Left renal cortex interstitium (tissue), 4 donors: ENCODE data around the gene MRPS18A. TPM values are rescaled to one million over a fixed set of nuclear protein-coding genes. Genes with fewer than 3 reads are reported as not detected.
"Not testable (repeated sequence)": the region's sequence is repeated elsewhere in the genome, so short reads cannot be mapped to it uniquely, and the experiment has no call there.

Source experiments
- DNase-seq, 4 donors: peaks; one replicate each; pipeline ENCODE4 v3.0.0-alpha.2; 2013; ENCODE audit warnings: low read depth in 4 of 4, low spot score in 2 of 4, missing footprints in 1 of 4
- polyA plus RNA-seq, 4 donors: library from polyadenylated mRNA; unstranded; fragments of 120-200 nt; gene quantifications; one replicate each; pipeline ENCODE4 v1.2.1, GENCODE V29; 2013; ENCODE audit not compliant: insufficient read length in 4 of 4

The MRPS18A gene
- polyA plus RNA-seq, 4 donors: 40.5 to 62.0 (median 49.1) TPM

DNA sequence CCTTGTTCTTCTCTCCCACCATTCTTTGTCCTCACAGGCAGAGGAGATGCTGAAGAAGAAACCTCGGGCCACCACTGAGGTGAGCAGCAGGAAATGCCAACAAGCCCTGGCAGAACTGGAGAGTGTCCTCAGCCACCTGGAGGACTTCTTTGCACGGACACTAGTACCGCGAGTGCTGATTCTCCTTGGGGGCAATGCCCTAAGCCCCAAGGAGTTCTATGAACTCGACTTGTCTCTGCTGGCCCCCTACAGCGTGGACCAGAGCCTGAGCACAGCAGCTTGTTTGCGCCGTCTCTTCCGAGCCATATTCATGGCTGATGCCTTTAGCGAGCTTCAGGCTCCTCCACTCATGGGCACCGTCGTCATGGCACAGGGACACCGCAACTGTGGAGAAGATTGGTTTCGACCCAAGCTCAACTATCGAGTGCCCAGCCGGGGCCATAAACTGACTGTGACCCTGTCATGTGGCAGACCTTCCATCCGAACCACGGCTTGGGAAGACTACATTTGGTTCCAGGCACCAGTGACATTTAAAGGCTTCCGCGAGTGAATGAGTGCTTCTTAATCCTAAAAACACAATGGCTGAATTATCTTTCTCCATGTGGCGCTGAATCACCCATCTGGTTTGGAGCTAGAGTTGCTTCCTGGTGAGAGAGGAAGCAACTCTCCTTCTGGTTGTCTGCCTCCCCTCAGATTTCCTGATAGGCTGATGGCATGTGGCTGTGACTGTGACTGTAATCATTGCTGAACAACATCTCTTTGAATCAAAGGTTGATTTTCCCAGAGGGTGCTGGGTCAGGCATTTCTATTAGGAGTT, 47.4 kb downstream of the MRPS18A start:
- no peak for DNase-seq

DNA sequence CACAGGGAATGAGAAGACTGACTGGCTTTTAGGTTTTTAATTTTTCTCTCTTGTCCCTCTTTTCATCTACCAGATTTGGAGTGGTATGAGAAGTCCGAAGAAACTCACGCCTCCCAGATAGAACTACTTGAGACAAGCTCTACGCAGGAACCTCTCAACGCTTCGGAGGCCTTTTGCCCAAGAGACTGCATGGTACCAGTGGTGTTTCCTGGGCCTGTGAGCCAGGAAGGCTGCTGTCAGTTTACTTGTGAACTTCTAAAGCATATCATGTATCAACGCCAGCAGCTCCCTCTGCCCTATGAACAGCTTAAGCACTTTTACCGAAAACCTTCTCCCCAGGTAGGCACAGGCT, 51.3 kb downstream of the MRPS18A start:
- DNase-seq: no peak

DNA sequence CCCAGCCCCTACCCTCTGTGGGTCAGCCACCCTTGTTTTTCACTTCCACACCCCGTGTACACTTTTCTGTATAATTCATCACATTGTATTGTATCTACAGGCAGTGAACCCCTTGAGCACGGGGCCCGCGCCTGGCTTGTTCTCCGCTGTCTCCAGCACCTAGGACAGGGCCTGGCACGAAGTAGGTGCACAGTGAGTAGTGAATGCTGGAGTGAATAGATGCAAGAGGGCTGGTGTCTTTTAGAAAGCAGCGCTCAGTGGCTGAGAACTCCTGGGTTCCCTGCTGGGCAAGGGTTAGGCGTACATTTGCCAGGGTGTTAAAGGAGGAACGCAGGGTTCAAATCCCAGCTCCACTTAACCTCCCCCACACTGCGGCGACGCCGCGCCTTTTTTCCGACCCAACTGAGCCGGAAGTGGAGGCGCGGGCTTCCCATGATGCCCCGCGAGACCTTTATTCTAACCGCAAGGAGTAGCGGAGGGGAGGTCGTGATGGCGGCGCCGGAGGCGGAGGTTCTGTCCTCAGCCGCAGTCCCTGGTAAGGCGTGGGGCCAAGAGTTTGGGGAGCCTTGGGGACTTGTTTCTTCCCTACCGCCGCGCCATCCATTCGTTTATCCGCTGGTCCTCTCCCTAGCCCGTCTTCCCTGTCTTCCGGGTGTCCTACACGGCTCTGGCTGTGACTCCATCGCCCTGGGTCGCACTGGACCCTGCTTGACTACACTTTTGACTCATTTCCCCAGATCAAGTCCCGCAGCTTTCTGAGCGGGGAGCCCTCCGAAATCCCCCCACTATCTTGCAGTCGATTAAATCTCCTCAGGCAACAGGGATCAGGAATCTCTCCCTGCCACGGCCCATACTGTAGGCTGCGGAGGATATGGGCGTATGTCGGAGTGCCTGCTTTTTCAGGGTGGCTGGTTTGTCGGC, 51.9 kb downstream of the MRPS18A start, which contains the start of gene MAD2L1BP:
TSS of gene MAD2L1BP (plus strand) at position 454 of the 921 bp plus-strand sequence. CDS start at position 490, 36 bp downstream.
- peak; percentile 57 to 74 (median 66) for DNase-seq

DNA sequence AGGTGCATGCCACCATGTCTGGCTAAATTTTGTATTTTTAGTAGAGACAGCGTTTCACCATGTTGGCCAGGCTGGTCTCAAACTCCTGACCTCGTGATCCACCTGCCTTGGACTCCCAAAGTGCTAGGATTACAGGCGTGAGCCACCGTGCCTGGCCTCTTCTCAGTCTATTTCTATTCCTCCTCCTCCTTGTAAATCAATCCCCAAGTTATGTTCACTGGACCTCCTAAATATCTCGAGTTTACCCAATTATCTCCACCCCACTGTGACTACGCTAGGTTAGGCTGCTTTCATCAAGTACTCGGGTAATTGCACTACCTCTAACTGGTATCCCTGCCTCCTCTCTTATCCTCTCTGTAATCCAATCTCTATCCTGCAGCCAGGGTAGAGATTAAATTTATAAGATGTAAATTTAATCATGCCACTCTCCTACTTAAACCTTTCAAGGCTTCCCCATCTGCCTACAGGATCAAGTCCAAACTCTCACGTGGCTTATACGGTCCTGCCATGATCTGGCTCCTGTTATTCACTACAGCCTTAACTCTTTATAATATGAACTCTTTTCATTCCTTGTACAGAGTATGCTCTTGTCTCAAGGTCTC, 52.8 kb downstream of the MRPS18A start:
- no peak for DNase-seq

DNA sequence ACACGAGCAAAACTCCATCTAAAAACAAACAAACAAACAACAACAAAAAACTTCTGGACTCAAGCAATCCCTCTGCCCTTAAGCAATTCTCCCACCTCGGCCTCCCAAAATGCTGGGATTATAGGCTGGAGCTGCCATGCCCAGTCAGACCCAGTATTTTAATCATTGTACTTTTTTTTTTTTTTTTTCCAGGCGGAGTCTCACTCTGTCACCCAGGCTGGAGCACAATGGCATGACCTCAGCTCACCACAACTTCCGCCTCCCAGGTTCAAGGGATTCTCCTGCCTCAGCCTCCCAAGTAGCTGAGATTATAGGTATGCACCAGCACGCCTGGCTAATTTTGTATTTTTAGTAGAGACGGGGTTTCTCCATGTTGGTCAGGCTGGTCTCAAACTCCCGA, 54.6 kb downstream of the MRPS18A start:
- DNase-seq: not testable (repeated sequence)

DNA sequence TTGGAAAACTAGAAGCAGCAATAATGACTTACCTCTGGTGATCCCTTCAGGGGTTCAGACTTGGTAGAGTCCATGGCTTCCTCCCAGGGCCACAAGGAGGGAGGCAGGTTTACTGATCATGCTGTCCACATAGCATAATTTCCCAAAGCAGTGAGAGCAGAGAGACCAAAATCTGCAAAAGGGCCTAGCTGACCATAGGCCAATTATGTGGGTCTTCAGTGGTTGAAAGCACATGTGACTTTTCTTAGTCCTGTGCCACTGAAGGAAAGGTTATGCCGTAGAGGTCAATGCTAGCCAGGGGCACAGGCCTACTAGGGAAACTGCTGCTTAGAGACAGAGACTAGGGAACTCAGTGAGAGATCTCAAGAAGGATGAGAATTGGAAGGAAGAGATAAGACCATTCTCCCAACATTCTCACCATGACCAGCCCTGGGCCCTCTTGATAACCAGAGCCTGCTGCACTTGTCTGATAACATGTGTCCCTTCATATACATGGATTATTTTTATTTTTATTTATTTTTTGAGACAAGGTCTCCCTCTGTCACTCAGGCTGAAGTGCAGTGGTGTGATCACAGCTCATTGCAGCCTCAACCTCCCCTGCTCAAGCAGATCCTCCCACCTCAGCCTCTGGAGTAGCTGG, 56.5 kb downstream of the MRPS18A start:
- no peak for DNase-seq

DNA sequence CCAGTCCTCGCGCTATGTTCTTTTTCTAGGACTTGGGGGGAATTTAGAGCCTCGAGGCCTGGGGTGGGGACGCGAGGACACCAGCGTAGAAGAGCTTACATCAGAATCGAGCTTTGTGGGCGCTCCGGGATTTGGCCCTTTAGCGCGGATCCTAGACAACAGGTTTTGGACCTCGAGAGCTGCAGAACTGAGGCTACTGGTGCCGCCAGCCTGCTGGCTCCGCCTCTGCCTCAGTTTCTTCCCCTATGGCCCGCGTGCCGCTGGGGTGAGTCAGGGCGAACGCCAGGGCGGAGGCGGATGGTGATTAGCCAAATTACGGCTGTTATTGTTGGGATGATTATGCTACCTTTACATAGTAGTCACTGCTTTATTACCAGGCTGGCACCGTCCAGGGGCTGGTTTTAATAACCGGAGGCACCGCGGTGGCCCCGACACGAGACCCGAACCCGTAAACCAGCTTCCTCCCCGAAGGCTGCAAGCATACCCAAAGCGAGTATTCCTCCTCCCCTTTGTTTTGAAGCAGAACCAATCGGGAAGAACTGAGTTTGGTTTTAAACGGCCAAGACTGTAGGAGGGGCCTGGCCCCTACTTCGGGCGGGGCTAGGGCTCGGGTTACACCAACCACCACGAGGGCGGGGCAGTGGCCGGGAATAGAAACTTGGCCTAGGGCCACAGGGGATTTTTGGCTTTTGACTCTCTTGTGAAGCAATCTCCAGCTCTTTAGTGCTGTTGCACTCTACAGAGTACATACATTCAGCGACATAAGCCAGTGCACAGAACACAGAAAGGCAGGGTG, 57.9 kb downstream of the MRPS18A start:
- DNase-seq: peak in 3 of 4 donors; percentile 94 to 96 (median 95)

DNA sequence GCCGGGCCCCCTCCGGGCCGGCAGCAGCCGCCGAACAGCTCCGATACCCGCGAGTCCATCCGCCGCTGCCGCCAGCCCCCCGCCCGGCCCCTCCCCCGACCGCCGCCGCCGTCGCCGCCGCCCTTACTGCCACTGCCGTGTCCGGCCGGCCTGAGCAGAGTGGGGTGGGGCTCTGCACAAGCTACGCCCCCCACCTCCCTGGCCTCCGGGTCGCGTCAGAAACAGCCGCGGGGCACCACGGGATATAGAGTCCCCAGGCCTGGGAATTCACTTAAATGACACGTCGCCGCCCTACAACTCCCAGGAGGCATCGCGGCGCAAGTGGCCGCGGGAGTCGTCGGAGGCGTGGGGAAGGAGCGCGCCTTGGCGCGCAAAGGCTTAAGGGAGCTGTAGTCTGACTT, 58.5 kb downstream of the MRPS18A start, which contains the start of gene GTPBP2:
TSS of gene GTPBP2 (minus strand) at position 161 of the 401 bp plus-strand sequence. CDS start at position 59, 102 bp downstream.
- peak; percentile 91 to 97 (median 96) for DNase-seq

DNA sequence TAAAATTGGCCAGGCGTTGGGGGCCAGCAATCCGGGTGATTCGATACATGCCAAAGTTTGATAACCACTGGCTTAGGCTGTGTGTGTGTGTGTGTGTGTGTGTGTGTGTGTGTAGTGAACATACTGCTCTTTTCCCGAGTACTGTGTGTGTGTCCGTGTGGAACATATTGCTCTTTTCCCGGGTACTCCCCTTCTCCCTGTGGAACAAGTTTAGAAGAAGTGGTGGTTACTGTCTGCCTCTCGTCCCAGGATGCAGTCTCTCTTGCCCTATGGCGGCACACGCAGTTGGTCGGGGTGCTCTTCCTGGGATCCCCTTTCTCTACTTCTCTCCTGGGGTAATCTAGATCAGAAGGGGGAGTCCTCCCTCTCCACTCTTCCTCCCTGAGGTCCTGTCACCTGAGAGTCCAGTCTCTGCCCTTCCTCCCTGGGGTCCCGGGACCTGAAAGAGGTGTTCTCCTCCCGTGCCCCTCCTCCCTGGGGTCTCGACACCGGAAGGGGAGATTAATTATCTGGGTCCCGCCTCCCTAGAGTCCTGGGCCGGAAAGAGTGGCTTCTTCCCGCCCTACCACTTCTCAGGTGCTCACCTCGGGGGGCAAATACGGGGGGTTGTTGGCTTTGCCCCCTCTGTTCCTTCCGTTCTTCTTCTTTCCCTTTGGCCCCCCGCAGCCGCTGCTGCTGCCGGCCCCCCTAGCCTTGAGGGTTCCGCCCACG, 59.0 kb downstream of the MRPS18A start:
- DNase-seq: peak in 3 of 4 donors; percentile 49 to 54 (median 50)

DNA sequence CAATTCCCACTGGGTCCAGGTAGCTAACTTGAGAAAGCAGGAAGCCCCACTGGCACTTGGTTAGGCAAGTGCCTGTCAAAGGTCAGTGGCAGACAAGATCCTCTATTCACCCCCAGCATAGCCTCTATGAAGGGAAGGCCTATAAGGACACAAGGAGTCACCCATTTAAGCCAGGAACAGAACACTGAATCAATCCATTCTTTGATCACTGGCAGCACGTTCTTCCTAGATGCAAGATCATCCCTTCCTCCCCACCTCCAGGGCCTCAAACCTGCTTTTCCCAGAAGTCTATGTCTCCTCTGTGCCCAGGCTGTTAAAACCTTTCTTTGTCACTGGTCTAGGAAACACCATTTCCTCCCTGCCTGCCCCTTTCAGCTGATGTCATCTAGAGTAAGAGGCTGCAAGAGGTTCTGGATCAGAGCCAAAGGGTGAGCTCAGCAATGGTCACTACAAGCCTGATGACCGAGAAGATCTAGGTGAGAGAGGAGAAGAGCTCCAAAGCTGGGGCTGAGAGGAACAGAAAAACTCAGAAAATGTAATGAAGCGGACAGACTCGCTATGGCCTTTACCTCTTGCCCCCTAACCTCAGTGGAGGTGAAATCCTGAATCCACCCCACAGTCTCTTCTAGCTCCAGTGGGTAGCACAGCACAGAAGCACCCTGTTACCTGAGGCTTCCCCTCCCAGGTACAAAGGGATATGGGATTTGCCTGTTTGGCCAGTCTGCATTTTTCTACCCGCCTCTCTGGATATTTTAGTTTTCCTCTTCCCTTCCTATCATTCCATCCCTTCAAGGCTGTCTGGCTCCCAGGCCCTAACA, 60.4 kb downstream of the MRPS18A start:
- peak in 1 of 4 donors; percentile 33 for DNase-seq

DNA sequence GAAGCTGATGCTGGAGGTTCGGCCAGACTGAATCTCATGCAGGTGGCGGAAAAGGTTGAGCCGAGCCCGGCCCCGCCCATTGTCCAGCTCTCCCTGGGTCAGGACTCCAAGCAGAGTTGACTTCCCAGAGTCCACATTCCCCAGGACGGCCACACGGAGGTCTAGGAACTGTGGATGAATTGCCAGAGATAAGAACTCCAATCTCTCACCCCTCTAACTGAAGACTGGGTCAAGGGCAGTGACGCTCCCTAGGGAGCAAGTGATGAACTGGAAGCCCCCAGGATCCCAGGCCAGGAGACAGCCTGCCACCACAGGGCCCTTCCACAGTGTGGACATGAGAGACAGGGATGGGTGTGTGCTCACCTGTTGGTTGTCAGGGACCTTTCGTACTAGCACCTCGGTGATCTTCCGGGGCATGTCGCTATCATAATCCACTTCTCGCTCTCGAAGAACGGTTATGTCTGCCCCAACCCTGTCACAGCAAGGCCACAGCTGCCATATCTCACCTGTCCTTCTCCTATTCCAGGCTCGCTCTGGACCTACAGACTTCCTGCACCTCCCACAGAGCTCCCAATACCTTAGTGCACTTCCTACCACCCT, 62.1 kb downstream of the MRPS18A start:
- no peak for DNase-seq

DNA sequence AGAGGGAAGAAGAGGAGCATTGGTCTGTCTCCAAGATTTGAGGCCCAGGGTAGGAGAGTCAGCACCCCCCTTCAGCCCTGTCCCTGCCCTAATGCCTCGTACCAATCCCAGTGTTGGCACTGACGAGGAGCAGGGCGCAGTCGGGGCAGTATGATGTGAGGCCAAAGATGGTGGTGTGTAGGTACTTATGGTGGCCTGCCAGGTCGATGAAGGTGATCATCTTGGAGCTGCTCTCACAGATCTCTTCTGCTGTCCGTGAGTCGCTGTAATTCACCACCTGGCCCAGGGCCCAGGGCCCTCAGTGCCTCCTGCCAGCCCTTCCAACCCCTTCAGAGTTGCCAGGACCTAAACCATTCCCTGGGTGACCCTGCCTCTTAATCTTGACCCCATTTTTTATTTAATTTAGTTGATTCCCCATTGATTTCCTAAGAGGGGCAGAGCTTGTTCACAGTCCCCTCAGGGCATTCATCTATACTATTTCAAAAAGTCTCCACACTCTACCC, 62.8 kb downstream of the MRPS18A start:
- DNase-seq: no peak

DNA sequence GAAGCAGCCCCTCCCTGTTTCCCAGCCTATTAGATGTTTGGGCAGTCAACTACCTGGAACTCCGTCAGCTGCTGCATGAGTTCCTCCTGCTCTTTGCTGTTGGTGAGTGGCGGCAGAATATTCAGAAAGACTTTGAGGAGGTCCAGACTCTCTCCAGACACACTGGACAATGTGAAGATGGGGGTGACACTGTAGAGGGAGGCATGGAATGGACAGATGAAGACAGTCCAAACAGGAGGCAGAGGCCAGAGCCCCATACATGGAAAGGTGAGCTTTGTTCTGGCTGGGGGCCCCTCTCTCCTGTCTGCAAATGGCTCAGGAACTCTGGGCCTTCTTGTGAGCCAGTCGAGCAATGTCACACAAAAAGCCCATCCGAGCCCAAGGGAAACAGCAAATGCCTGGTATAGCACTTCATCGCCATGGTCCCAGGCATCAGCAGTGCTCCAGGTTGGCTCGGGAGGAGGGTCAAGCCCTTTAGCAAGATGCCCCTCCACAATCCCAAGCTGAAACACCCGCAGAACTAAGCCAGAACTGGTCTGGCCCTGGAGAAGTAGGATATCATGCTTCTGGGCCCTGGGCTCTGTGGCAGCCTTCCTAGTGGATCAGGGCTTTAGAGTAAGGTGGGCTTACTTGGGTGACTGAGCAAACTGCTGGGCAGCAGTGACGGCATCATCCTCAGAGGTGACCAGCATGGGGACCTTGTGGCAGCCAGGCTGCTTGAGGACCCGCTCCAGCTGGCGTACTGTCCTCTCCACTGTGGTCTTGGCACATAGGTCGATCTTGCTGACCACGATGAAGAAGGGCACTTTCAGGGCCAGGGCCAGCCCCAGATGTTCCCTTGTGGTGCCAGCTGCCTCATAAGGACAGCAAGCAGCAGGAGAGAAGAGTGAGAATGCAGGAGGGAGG, 63.5 kb downstream of the MRPS18A start:
- DNase-seq: no peak

DNA sequence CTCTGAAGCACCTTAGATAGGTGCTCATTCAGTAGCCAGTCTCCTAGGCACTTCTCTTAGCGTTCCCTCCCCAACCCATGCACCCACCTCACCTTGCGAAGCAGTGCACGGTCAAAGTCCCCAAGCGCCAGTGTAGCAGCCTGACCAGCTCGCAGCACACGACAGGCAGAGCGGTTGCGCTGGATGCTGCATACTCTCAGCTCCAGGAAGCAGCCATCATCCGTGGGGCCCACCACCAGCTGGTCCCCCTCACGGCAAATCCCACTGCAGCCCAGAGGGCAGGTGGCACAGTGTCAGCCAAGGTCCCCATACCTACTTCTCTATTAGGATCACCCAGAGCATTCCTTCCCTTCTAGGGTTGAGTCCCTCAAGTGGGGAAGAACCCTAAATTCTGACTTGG, 65.0 kb downstream of the MRPS18A start:
- no peak for DNase-seq

DNA sequence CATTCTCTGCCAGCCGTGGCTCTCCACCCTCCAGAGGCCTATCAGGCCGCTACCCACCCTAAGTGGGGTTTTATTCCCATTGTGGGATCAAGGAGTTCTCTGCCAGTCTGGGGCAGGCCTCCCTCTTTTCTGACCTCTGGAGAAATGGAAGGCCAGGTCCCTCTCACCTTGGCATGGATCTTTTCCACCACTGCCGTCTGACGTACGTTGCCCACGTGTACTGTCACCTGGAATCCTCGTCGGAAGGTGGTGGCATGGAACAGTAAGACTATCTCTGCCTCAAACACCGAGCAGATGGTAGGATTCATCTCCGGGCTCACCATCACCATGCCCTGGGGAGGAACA, 65.8 kb downstream of the MRPS18A start:
- DNase-seq: no peak
